ENCODE measurements around the gene LMBR1. TPM values are rescaled to one million over a fixed set of nuclear protein-coding genes. Genes with fewer than 3 reads are reported as not detected.

The LMBR1 gene
- total and polyA plus RNA-seq, 2 donors (not counting 1 experiment from before 2014, with no cell fraction given): 19.7 to 85.2 TPM

- CTCF ChIA-PET: interaction anchor here (1.0 kb wide), 1 partner anchor 61 kb away, joined by 3 read pairs; no protein-coding TSS in a partner anchor
- no peak overlapping the region for H3K4me3 Mint-ChIP-seq
- H3K9me3 ChIP-seq (ENCODE audit: control extremely low read depth in 1 of 3, control insufficient read depth in 2 of 3, insufficient read depth in 1 of 3, low read length in 2 of 3): no peaks in the 10 kb centered on the region
- WGBS (ENCODE audit: insufficient coverage): 100% methylated on average over 1 of the region's 5 CpGs
- peaks cover 64% of the 10 kb centered on the region for H3K79me2 ChIP-seq (ENCODE audit: control insufficient read depth, insufficient read depth, low read length)
- H3K27me3 ChIP-seq (replicated peaks in 1 of 4; ENCODE audit: control extremely low read depth in 1 of 4, control insufficient read depth in 3 of 4, insufficient read depth in 4 of 4, low read length in 3 of 4): no peaks in the 10 kb centered on the region
- H4K20me1 ChIP-seq (ENCODE audit: control insufficient read depth, insufficient read depth, low read length, poor library complexity, severe bottlenecking): peaks cover 23% of the 10 kb centered on the region
- DNase-seq: no peak
- H3K4me3 ChIP-seq (ENCODE audit: control extremely low read depth in 1 of 5, extremely low read depth in 1 of 5, insufficient read depth in 1 of 5, low read depth in 2 of 5, low read length in 4 of 5): no peak overlapping the region
- H3K4me1 ChIP-seq (ENCODE audit: control insufficient read depth in 2 of 2, insufficient read depth in 2 of 2, low read length in 2 of 2): no peaks in the 10 kb centered on the region
- H3K9ac ChIP-seq (ENCODE audit: low read length): no peak overlapping the region
- H3K36me3 ChIP-seq (replicated peaks in 1 of 2; ENCODE audit: control extremely low read depth in 1 of 2, control insufficient read depth in 1 of 2, extremely low read depth in 1 of 2, insufficient read depth in 2 of 2, low read length in 1 of 2): no peaks in the 10 kb centered on the region
- POLR2A ChIA-PET: no interaction called here
- no peaks in the 10 kb centered on the region for H3K27me3 Mint-ChIP-seq
- no peak overlapping the region for H3K27ac ChIP-seq (ENCODE audit: low read length in 2 of 2)
- ATAC-seq (ENCODE audit: low read depth): no peak
- H3K4me2 ChIP-seq (replicated peaks; ENCODE audit: low read depth, low read length, poor library complexity, severe bottlenecking): no peak overlapping the region
- H3K27ac Mint-ChIP-seq: no peak overlapping the region
- TF ChIP-seq EZH2 (IDR thresholded peaks at IDR 0.05; ENCODE audit: borderline replicate concordance, insufficient read depth, low read depth, low read length, poor library complexity, severe bottlenecking) (no peak), CTCF (IDR thresholded peaks at IDR 0.05) (no peak)
- H2AFZ ChIP-seq (ENCODE audit: insufficient read depth, low read depth, low read length, poor library complexity, severe bottlenecking): no peak overlapping the region
- H3K9me3 Mint-ChIP-seq (ENCODE audit: insufficient read depth): peaks cover 5% of the 10 kb centered on the region
- intact Hi-C loops (cut with micrococcal nuclease): no loop called here
- H3K4me1 Mint-ChIP-seq: peaks cover 15% of the 10 kb centered on the region
Observed at GRCh38 chr7:156842317-156842716, 50.7 kb downstream of the LMBR1 start.

GRCh38 chr7:156841497-156841896, 51.5 kb downstream of the LMBR1 start:
- 90% methylated on average over 1 of the region's 2 CpGs for WGBS (ENCODE audit: insufficient coverage)
- peaks cover 5% of the 10 kb centered on the region for H3K9me3 Mint-ChIP-seq (ENCODE audit: insufficient read depth)
- POLR2A ChIA-PET: no interaction called here
- Histone ChIP-seq H3K36me3 (replicated peaks in 1 of 2; ENCODE audit: control extremely low read depth in 1 of 2, control insufficient read depth in 1 of 2, extremely low read depth in 1 of 2, insufficient read depth in 2 of 2, low read length in 1 of 2) (no peaks in the 10 kb centered on the region), H3K4me1 (ENCODE audit: control insufficient read depth in 2 of 2, insufficient read depth in 2 of 2, low read length in 2 of 2) (no peaks in the 10 kb centered on the region), H3K27ac (ENCODE audit: low read length in 2 of 2) (no peak overlapping the region), H3K4me3 (ENCODE audit: control extremely low read depth in 1 of 5, extremely low read depth in 1 of 5, insufficient read depth in 1 of 5, low read depth in 2 of 5, low read length in 4 of 5) (no peak overlapping the region), H3K9me3 (ENCODE audit: control extremely low read depth in 1 of 3, control insufficient read depth in 2 of 3, insufficient read depth in 1 of 3, low read length in 2 of 3) (no peaks in the 10 kb centered on the region), H3K9ac (ENCODE audit: low read length) (no peak overlapping the region), H3K79me2 (ENCODE audit: control insufficient read depth, insufficient read depth, low read length) (peaks cover 58% of the 10 kb centered on the region), H2AFZ (ENCODE audit: insufficient read depth, low read depth, low read length, poor library complexity, severe bottlenecking) (no peak overlapping the region), H3K27me3 (replicated peaks in 1 of 4; ENCODE audit: control extremely low read depth in 1 of 4, control insufficient read depth in 3 of 4, insufficient read depth in 4 of 4, low read length in 3 of 4) (no peaks in the 10 kb centered on the region), H4K20me1 (ENCODE audit: control insufficient read depth, insufficient read depth, low read length, poor library complexity, severe bottlenecking) (peaks cover 23% of the 10 kb centered on the region), H3K4me2 (replicated peaks; ENCODE audit: low read depth, low read length, poor library complexity, severe bottlenecking) (no peak overlapping the region)
- ATAC-seq (ENCODE audit: low read depth) (no peak), DNase-seq (no peak)
- no peaks in the 10 kb centered on the region for H3K27me3 Mint-ChIP-seq
- TF ChIP-seq CTCF (IDR thresholded peaks at IDR 0.05) (no peak), EZH2 (IDR thresholded peaks at IDR 0.05; ENCODE audit: borderline replicate concordance, insufficient read depth, low read depth, low read length, poor library complexity, severe bottlenecking) (no peak)
- CTCF ChIA-PET: interaction anchor here (1.0 kb wide), 1 partner anchor 62 kb away, joined by 3 read pairs; no protein-coding TSS in a partner anchor
- H3K4me3 Mint-ChIP-seq: no peak overlapping the region
- intact Hi-C loops (cut with micrococcal nuclease): no loop called here
- H3K4me1 Mint-ChIP-seq: peaks cover 8% of the 10 kb centered on the region
- H3K27ac Mint-ChIP-seq: no peak overlapping the region
